Left ventricle myocardium inferior (tissue), 1 donor: ENCODE data around the gene FOXN3. TPM values are rescaled to one million over a fixed set of nuclear protein-coding genes. Genes with fewer than 3 reads are reported as not detected.
"Not testable (repeated sequence)": the region's sequence is repeated elsewhere in the genome, so short reads cannot be mapped to it uniquely, and the experiment has no call there.

Experiments
- DNase-seq: peaks from one replicate; pipeline ENCODE4 v3.0.0-alpha.2; 2020
- H3K27ac ChIP-seq: fragments of 200-600 bp; replicated peaks from 2 replicates; pipeline ENCODE4 v1.8.0; 2021
- H3K27me3 ChIP-seq: fragments of 200-600 bp; 2 replicates; pipeline ENCODE4 v1.8.0; 2021; ENCODE audit warnings: low read depth
- H3K36me3 ChIP-seq: fragments of 200-600 bp; 2 replicates; pipeline ENCODE4 v1.8.0; 2021
- H3K4me1 ChIP-seq: fragments of 200-600 bp; 2 replicates; pipeline ENCODE4 v1.8.0; 2021
- H3K4me3 ChIP-seq: fragments of 200-600 bp; 2 replicates; pipeline ENCODE4 v1.8.0; 2021; ENCODE audit warnings: mild to moderate bottlenecking, moderate library complexity
- H3K9me3 ChIP-seq: fragments of 200-600 bp; replicated peaks from 2 replicates; pipeline ENCODE4 v1.8.0; 2021
- intact Hi-C: fragments of 100-400 bp; cut with micrococcal nuclease; formaldehyde crosslinking; loops from one replicate; pipeline ENCODE4 v1.11.0; 2022
- total RNA-seq: library from RNA; stranded (reverse); fragmentation: NEBNext Ultra II Directional; extraction: Animal tissue kit (Norgen Biotek cat#: 25700); gene quantifications from one replicate; pipeline ENCODE4 v1.2.1, GENCODE V29; 2021
- TF ChIP-seq, protein P1 (sequence below): fragments of 200-600 bp; IDR thresholded peaks from 2 replicates; pipeline ENCODE4 v1.8.0; 2021; ENCODE audit warnings: antibody characterized with exemption, mild to moderate bottlenecking, borderline replicate concordance
- donor health status: DM: no; HTN: yes; CAD: no; lungs with severe emphysema.

The FOXN3 gene
- total RNA-seq, 1 donor from 2014 or later: 120 TPM

DNA sequence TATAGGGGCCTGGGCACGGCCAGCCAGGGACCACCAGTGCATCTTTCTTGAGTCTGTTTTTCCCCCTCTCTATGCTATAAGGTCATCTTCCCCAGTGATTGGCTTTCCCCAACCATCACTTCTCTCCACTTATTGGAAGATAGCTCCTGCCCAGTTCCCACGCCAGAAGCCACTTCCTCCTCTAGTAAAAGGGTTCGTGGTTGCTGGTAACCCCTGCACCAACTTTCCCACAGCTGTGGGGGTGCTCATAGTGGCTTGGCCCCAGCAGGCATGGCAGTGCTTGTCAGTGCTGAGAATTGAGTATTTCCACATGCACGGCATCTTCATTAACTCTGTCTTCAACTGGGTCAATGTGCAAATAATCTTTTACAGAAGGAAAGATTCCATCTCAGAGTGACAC is 215.4 kb downstream of the FOXN3 start:
- no peak for DNase-seq
- Histone ChIP-seq H3K4me1 (peaks cover 44% of the 10 kb centered on the region), H3K9me3 (no peaks in the 10 kb centered on the region), H3K27ac (no peak overlapping the region), H3K27me3 (no peaks in the 10 kb centered on the region), H3K36me3 (peaks cover 6% of the 10 kb centered on the region), H3K4me3 (no peak overlapping the region)
- intact Hi-C loops: no loop called here
- TF ChIP-seq, protein P1, sequence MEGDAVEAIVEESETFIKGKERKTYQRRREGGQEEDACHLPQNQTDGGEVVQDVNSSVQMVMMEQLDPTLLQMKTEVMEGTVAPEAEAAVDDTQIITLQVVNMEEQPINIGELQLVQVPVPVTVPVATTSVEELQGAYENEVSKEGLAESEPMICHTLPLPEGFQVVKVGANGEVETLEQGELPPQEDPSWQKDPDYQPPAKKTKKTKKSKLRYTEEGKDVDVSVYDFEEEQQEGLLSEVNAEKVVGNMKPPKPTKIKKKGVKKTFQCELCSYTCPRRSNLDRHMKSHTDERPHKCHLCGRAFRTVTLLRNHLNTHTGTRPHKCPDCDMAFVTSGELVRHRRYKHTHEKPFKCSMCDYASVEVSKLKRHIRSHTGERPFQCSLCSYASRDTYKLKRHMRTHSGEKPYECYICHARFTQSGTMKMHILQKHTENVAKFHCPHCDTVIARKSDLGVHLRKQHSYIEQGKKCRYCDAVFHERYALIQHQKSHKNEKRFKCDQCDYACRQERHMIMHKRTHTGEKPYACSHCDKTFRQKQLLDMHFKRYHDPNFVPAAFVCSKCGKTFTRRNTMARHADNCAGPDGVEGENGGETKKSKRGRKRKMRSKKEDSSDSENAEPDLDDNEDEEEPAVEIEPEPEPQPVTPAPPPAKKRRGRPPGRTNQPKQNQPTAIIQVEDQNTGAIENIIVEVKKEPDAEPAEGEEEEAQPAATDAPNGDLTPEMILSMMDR: no peak

DNA sequence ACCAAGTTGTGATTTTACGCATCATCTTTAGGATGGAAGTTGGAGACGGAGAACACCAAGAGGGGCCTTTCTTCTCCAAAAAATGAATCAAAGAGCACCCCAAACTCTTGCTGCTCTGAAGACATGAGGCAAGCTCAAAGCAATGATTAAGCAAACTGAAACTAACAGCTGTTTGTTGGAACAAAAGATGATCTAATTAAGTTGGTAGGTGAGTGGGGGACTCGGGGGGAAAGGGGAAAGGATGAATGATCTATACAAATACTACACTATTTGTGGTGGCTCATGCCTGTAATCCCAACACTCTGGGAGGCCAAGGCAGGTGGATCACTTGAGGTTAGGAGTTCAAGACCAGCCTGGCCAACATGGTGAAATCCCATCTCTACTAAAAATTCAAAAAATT is 217.7 kb downstream of the FOXN3 start:
- H3K4me1 ChIP-seq: peaks cover 46% of the 10 kb centered on the region
- intact Hi-C loops, H3K27me3 ChIP-seq, H3K27ac ChIP-seq, H3K9me3 ChIP-seq, H3K36me3 ChIP-seq, H3K4me3 ChIP-seq, DNase-seq: not testable (repeated sequence)

DNA sequence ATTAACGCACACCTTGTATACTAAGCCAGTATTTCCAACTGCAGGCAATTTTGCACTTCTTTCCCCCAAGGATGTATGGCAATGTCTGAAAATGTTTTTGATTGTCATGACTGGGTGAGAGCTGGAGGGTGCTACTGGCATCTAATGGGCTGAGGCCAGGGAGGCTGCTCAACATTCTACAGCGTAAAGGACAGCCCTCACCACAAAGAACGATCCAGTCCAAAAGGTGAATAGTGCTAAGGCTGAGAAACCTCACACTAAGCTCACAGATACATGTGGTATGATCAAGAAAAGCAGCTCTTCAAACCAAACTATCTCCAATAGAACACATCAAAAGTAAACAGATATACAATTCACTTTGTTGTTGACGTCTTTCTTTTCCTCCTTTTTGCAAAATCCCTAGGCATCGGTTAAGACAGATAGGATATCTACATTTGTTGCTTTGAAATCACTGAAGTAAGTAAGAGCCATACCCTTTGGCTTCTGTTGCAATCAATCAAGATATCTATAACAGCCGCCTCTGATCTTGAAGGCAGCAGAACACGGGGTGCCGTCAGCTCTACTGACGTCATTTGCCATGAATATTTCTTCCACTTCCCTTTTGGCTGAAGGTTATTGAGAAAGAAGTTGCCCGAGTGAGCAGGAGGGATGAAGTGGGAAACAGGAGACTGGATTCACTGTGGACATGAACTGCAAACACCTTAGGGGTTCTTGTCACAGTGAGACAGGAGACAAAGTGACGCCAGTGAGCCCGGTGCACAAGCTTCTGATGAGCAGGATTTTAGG is 218.3 kb downstream of the FOXN3 start:
- no peaks in the 10 kb centered on the region for H3K27me3 ChIP-seq
- H3K36me3 ChIP-seq: no peaks in the 10 kb centered on the region
- TF ChIP-seq, protein P1: no peak
- H3K4me3 ChIP-seq: no peak overlapping the region
- intact Hi-C loops: no loop called here
- DNase-seq: no peak
- no peak overlapping the region for H3K27ac ChIP-seq
- peaks cover 51% of the 10 kb centered on the region for H3K4me1 ChIP-seq
- H3K9me3 ChIP-seq: no peaks in the 10 kb centered on the region

DNA sequence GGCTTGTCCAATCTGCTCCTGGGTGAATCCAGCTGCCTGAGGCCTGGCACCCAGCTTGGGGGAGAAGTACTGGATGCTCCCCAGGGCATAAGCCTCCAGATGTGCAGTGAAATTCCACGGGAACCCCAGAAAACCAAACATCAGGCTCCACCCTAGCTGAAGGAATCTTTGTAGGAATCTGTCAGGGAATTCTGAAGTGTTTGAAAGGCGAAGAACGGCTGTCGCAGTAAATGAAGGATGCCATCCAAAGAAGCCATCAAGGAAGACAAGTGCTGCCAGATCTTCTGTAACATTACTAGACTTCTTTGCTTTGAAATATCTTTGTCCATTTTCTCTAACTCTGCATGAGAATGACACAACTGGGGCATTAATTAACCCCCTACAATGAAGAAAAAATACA is 219.4 kb downstream of the FOXN3 start:
- intact Hi-C loops: no loop called here
- no peaks in the 10 kb centered on the region for H3K27me3 ChIP-seq
- no peaks in the 10 kb centered on the region for H3K9me3 ChIP-seq
- TF ChIP-seq, protein P1: no peak
- DNase-seq: no peak
- no peaks in the 10 kb centered on the region for H3K36me3 ChIP-seq
- H3K4me3 ChIP-seq: no peak overlapping the region
- H3K4me1 ChIP-seq: peaks cover 40% of the 10 kb centered on the region
- H3K27ac ChIP-seq: no peak overlapping the region

DNA sequence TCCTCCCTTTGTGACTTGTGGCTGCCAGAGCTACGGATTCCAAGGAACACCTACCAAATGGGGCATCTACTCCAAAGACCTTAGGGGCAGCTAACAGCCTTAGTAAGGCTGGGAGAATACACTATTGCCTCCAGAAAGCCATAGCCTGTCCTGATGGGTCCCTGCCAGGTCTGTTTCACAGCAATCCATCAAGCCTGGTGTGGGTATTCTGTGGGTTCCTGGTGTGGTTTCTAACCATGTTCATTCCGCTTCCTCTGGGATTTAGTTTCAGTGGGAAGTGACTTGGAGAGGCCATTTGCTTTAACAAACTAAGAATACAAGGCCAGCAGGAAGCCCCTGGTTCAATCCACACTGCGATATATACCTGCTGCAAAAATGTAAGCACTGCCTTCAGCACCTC is 220.5 kb downstream of the FOXN3 start:
- H3K4me1 ChIP-seq: peaks cover 29% of the 10 kb centered on the region

DNA sequence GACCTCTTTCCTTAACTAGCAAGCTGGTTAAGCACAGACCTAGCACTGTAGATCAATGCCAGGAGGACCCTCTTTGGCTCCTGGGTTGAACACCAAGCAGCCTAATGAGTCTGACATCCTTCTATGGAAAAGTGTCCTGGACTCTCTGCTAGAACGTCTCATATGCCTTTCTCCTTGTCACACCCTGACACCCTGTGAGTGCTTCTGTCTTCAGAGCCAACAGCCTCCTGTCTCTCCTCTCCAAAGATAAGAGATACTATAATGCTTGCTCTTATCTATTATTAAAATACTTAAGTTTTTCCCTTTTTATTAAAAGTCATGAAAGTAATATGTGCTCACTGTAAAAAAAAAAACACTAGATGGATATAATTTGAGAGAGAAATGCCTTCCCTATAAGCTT is 222.7 kb downstream of the FOXN3 start:
- Histone ChIP-seq H3K4me3 (no peak overlapping the region), H3K27ac (no peak overlapping the region), H3K27me3 (no peaks in the 10 kb centered on the region), H3K9me3 (no peaks in the 10 kb centered on the region), H3K36me3 (peaks cover 9% of the 10 kb centered on the region), H3K4me1 (peaks cover 21% of the 10 kb centered on the region)
- TF ChIP-seq, protein P1: no peak
- intact Hi-C loops: no loop called here
- no peak for DNase-seq

More for the DNA sequence above, 220.5 kb downstream of the FOXN3 start:
- H3K27ac ChIP-seq: no peak overlapping the region
- TF ChIP-seq, protein P1: no peak
- DNase-seq: no peak
- H3K4me3 ChIP-seq: no peak overlapping the region
- intact Hi-C loops: no loop called here
- H3K36me3 ChIP-seq: no peaks in the 10 kb centered on the region
- H3K27me3 ChIP-seq: no peaks in the 10 kb centered on the region
- no peaks in the 10 kb centered on the region for H3K9me3 ChIP-seq
